ENCODE data around the gene NDUFV1. TPM values are rescaled to one million over a fixed set of nuclear protein-coding genes. Genes with fewer than 3 reads are reported as not detected.
A peak's percentile ranks its signal among the peaks of the same experiment; 100 is the strongest.
"Not testable (repeated sequence)": the region's sequence is repeated elsewhere in the genome, so short reads cannot be mapped to it uniquely, and the experiment has no call there.

The NDUFV1 gene
- total and polyA plus RNA-seq, 5 donors from 2014 or later, result 101 to 204 (median 119) TPM

GRCh38 chr11:67600324-67601029 is 6.3 kb upstream of the NDUFV1 start:
- peaks cover 49% of the 10 kb centered on the region for H3K27me3 Mint-ChIP-seq
- H3K27ac Mint-ChIP-seq, result no peak overlapping the region
- Histone ChIP-seq H3K9me3 (ENCODE audit: control insufficient read depth in 2 of 2, low read length in 2 of 2) (peaks cover 0 to 2% of the 10 kb centered on the region in 2 experiments), H3K27me3 (ENCODE audit: control insufficient read depth, insufficient read depth, low read length) (peaks cover 10% of the 10 kb centered on the region), H3K4me3 (ENCODE audit: low read depth, low read length) (no peak overlapping the region), H3K27ac (ENCODE audit: insufficient read depth, low read length, poor library complexity, severe bottlenecking) (no peak overlapping the region), H3K36me3 (ENCODE audit: control insufficient read depth, insufficient read depth, low read length) (no peaks in the 10 kb centered on the region), H3K4me1 (ENCODE audit: control insufficient read depth, insufficient read depth, low read length, poor library complexity, severe bottlenecking) (no peaks in the 10 kb centered on the region)
- ATAC-seq (ENCODE audit: low read depth in 2 of 2) (no peak), DNase-seq (no peak)
- no peak overlapping the region for H3K4me3 Mint-ChIP-seq
- no peaks in the 10 kb centered on the region for H3K9me3 Mint-ChIP-seq
- no peaks in the 10 kb centered on the region for H3K36me3 Mint-ChIP-seq
- peaks cover 0 to 7% (median 1%) of the 10 kb centered on the region in 4 donors for H3K4me1 Mint-ChIP-seq

GRCh38 chr11:67601098-67601497 is 5.6 kb upstream of the NDUFV1 start:
- H3K4me3 ChIP-seq (ENCODE audit: low read depth, low read length), result no peak overlapping the region
- DNase-seq (no peak), ATAC-seq (ENCODE audit: low read depth in 2 of 2) (no peak)
- H3K27ac Mint-ChIP-seq, result no peak overlapping the region
- peaks cover 4% of the 10 kb centered on the region for H3K4me1 ChIP-seq (ENCODE audit: control insufficient read depth, insufficient read depth, low read length, poor library complexity, severe bottlenecking)
- H3K36me3 Mint-ChIP-seq, result no peaks in the 10 kb centered on the region
- H3K4me1 Mint-ChIP-seq, result peaks cover 0 to 7% (median 5%) of the 10 kb centered on the region in 4 donors
- no peak overlapping the region for H3K27ac ChIP-seq (ENCODE audit: insufficient read depth, low read length, poor library complexity, severe bottlenecking)
- peaks cover 10% of the 10 kb centered on the region for H3K27me3 ChIP-seq (ENCODE audit: control insufficient read depth, insufficient read depth, low read length)
- peaks cover 0 to 2% of the 10 kb centered on the region in 2 experiments for H3K9me3 ChIP-seq (ENCODE audit: control insufficient read depth in 2 of 2, low read length in 2 of 2)
- peaks cover 49% of the 10 kb centered on the region for H3K27me3 Mint-ChIP-seq
- no peak overlapping the region for H3K4me3 Mint-ChIP-seq
- no peaks in the 10 kb centered on the region for H3K36me3 ChIP-seq (ENCODE audit: control insufficient read depth, insufficient read depth, low read length)
- H3K9me3 Mint-ChIP-seq, result no peaks in the 10 kb centered on the region

- not testable (repeated sequence) for H3K36me3 Mint-ChIP-seq; H3K9me3 ChIP-seq (ENCODE audit: control insufficient read depth in 2 of 2, low read length in 2 of 2); DNase-seq; H3K36me3 ChIP-seq (ENCODE audit: control insufficient read depth, insufficient read depth, low read length); H3K27ac ChIP-seq (ENCODE audit: insufficient read depth, low read length, poor library complexity, severe bottlenecking); H3K4me3 ChIP-seq (ENCODE audit: low read depth, low read length); ATAC-seq (ENCODE audit: low read depth in 2 of 2); H3K9me3 Mint-ChIP-seq; H3K27ac Mint-ChIP-seq; H3K27me3 ChIP-seq (ENCODE audit: control insufficient read depth, insufficient read depth, low read length)
- H3K4me1 Mint-ChIP-seq, result peaks cover 0 to 25% (median 12%) of the 10 kb centered on the region in 4 donors
- peak overlapping the region; percentile 23 to 80 (median 56) for H3K4me3 Mint-ChIP-seq
- peaks cover 21% of the 10 kb centered on the region for H3K4me1 ChIP-seq (ENCODE audit: control insufficient read depth, insufficient read depth, low read length, poor library complexity, severe bottlenecking)
- peaks cover 38% of the 10 kb centered on the region for H3K27me3 Mint-ChIP-seq
Measured at GRCh38 chr11:67604119-67604518, 2.6 kb upstream of the NDUFV1 start.

GRCh38 chr11:67604815-67605214 is 1.9 kb upstream of the NDUFV1 start:
- H3K9me3 Mint-ChIP-seq, result peaks cover 0 to 2% (median 0%) of the 10 kb centered on the region in 7 donors
- peak overlapping the region in 2 of 3 donors; percentile 31 to 32 for H3K27ac Mint-ChIP-seq
- Histone ChIP-seq H3K4me3 (ENCODE audit: low read depth, low read length) (no peak overlapping the region), H3K9me3 (ENCODE audit: control insufficient read depth in 2 of 2, low read length in 2 of 2) (no peaks in the 10 kb centered on the region), H3K36me3 (ENCODE audit: control insufficient read depth, insufficient read depth, low read length) (peaks cover 8% of the 10 kb centered on the region), H3K4me1 (ENCODE audit: control insufficient read depth, insufficient read depth, low read length, poor library complexity, severe bottlenecking) (peaks cover 21% of the 10 kb centered on the region), H3K27me3 (ENCODE audit: control insufficient read depth, insufficient read depth, low read length) (peaks cover 10% of the 10 kb centered on the region), H3K27ac (ENCODE audit: insufficient read depth, low read length, poor library complexity, severe bottlenecking) (no peak overlapping the region)
- peaks cover 0 to 25% (median 12%) of the 10 kb centered on the region in 4 donors for H3K4me1 Mint-ChIP-seq
- ATAC-seq (ENCODE audit: low read depth in 2 of 2), result no peak
- peaks cover 31% of the 10 kb centered on the region for H3K27me3 Mint-ChIP-seq
- H3K36me3 Mint-ChIP-seq, result peaks cover 10% of the 10 kb centered on the region
- DNase-seq, result no peak
- peak overlapping the region in 3 of 4 donors; percentile 24 to 80 (median 62) for H3K4me3 Mint-ChIP-seq

- no peak overlapping the region for H3K27ac ChIP-seq (ENCODE audit: insufficient read depth, low read length, poor library complexity, severe bottlenecking)
- H3K4me1 Mint-ChIP-seq, result peaks cover 0 to 25% (median 12%) of the 10 kb centered on the region in 4 donors
Measured at GRCh38 chr11:67605231-67606011, 1.3 kb upstream of the NDUFV1 start.

GRCh38 chr11:67606093-67606491 is 644 bp upstream of the NDUFV1 start:
- DNase-seq (no peak), ATAC-seq (ENCODE audit: low read depth in 2 of 2) (no peak)
- H3K4me1 Mint-ChIP-seq, result peaks cover 0 to 25% (median 11%) of the 10 kb centered on the region in 4 donors
- Histone ChIP-seq H3K36me3 (ENCODE audit: control insufficient read depth, insufficient read depth, low read length) (peaks cover 20% of the 10 kb centered on the region), H3K4me1 (ENCODE audit: control insufficient read depth, insufficient read depth, low read length, poor library complexity, severe bottlenecking) (peaks cover 21% of the 10 kb centered on the region), H3K9me3 (ENCODE audit: control insufficient read depth in 2 of 2, low read length in 2 of 2) (no peaks in the 10 kb centered on the region), H3K27ac (ENCODE audit: insufficient read depth, low read length, poor library complexity, severe bottlenecking) (peak overlapping the region; percentile 75), H3K4me3 (ENCODE audit: low read depth, low read length) (peak overlapping the region; percentile 79), H3K27me3 (ENCODE audit: control insufficient read depth, insufficient read depth, low read length) (peaks cover 9% of the 10 kb centered on the region)
- peak overlapping the region; percentile 88 to 92 (median 90) for H3K4me3 Mint-ChIP-seq
- H3K9me3 Mint-ChIP-seq, result peaks cover 0 to 2% (median 0%) of the 10 kb centered on the region in 7 donors
- H3K36me3 Mint-ChIP-seq, result peaks cover 14% of the 10 kb centered on the region
- peaks cover 20% of the 10 kb centered on the region for H3K27me3 Mint-ChIP-seq
- H3K27ac Mint-ChIP-seq, result peak overlapping the region; percentile 70 to 92 (median 91)

More at GRCh38 chr11:67605231-67606011, 1.3 kb upstream of the NDUFV1 start:
- peaks cover 13% of the 10 kb centered on the region for H3K36me3 ChIP-seq (ENCODE audit: control insufficient read depth, insufficient read depth, low read length)
- ATAC-seq (ENCODE audit: low read depth in 2 of 2) (no peak), DNase-seq (no peak)
- no peaks in the 10 kb centered on the region for H3K9me3 ChIP-seq (ENCODE audit: control insufficient read depth in 2 of 2, low read length in 2 of 2)
- H3K4me3 ChIP-seq (ENCODE audit: low read depth, low read length), result no peak overlapping the region
- H3K27me3 ChIP-seq (ENCODE audit: control insufficient read depth, insufficient read depth, low read length), result peaks cover 10% of the 10 kb centered on the region
- Mint-ChIP-seq H3K9me3 (peaks cover 0 to 2% (median 0%) of the 10 kb centered on the region in 7 donors), H3K27me3 (peaks cover 25% of the 10 kb centered on the region), H3K27ac (peak overlapping the region; percentile 31 to 92 (median 32)), H3K36me3 (peaks cover 14% of the 10 kb centered on the region), H3K4me3 (peak overlapping the region; percentile 29 to 89 (median 68))
- H3K4me1 ChIP-seq (ENCODE audit: control insufficient read depth, insufficient read depth, low read length, poor library complexity, severe bottlenecking), result peaks cover 21% of the 10 kb centered on the region

GRCh38 chr11:67607507-67607906 is 771 bp downstream of the NDUFV1 start:
- DNase-seq, result no peak
- Mint-ChIP-seq H3K4me3 (peak overlapping the region; percentile 79 to 92 (median 90)), H3K4me1 (peaks cover 0 to 29% (median 12%) of the 10 kb centered on the region in 4 donors), H3K27me3 (peaks cover 11% of the 10 kb centered on the region), H3K27ac (peak overlapping the region; percentile 92 to 95 (median 93)), H3K9me3 (peaks cover 0 to 2% (median 0%) of the 10 kb centered on the region in 7 donors), H3K36me3 (peaks cover 14% of the 10 kb centered on the region)
- Histone ChIP-seq H3K36me3 (ENCODE audit: control insufficient read depth, insufficient read depth, low read length) (peaks cover 32% of the 10 kb centered on the region), H3K27ac (ENCODE audit: insufficient read depth, low read length, poor library complexity, severe bottlenecking) (no peak overlapping the region), H3K27me3 (ENCODE audit: control insufficient read depth, insufficient read depth, low read length) (peaks cover 5% of the 10 kb centered on the region), H3K4me1 (ENCODE audit: control insufficient read depth, insufficient read depth, low read length, poor library complexity, severe bottlenecking) (peaks cover 21% of the 10 kb centered on the region), H3K4me3 (ENCODE audit: low read depth, low read length) (peak overlapping the region; percentile 79), H3K9me3 (ENCODE audit: control insufficient read depth in 2 of 2, low read length in 2 of 2) (no peaks in the 10 kb centered on the region)
- no peak for ATAC-seq (ENCODE audit: low read depth in 2 of 2)

Measured in CD4-positive, CD25-positive, alpha-beta regulatory T cell (primary cell).